Heart left ventricle (tissue), 16 donors: ENCODE results near the gene NUTM1. TPM values are rescaled to one million over a fixed set of nuclear protein-coding genes. Genes with fewer than 3 reads are reported as not detected.

Experiments used
- ATAC-seq, 4 donors: fragments of 200-7000 bp; cut with Tn5 transposase; one replicate each; pipeline ENCODE4 v1.9.1; 2020 to 2022; ENCODE audit warnings: moderate library complexity in 4 of 4, mild to moderate bottlenecking in 3 of 4, moderate number of reproducible peaks in 1 of 4
- DNase-seq, 5 donors: peaks; one replicate each; pipeline ENCODE4 v3.0.0-alpha.2; 2020
- H3K27ac ChIP-seq, 12 donors: fragments of 200-600 bp; sonication (generic) in 4 of 12; one replicate each; pipeline versions ENCODE4 v1.5.0 to v1.8.0; 2016 to 2022; ENCODE audit warnings: mild to moderate bottlenecking in 2 of 12
- H3K27me3 ChIP-seq, 9 donors: fragments of 200-600 bp; sonication (generic) in 2 of 9; one replicate each; pipeline versions ENCODE4 v1.5.1 to v1.8.0; 2016 to 2022; ENCODE audit warnings: mild to moderate bottlenecking in 3 of 9
- H3K36me3 ChIP-seq, 9 donors: fragments of 200-600 bp; sonication (generic) in 2 of 9; one replicate each; pipeline versions ENCODE4 v1.5.0 to v1.8.0; 2018 to 2022; ENCODE audit warnings: mild to moderate bottlenecking in 2 of 9
- H3K4me1 ChIP-seq, 12 donors: fragments of 200-600 bp; sonication (generic) in 4 of 12; one replicate each; pipeline versions ENCODE4 v1.5.0 to v1.8.0; 2016 to 2022; ENCODE audit warnings: mild to moderate bottlenecking in 3 of 12
- H3K4me3 ChIP-seq, 12 donors: fragments of 200-600 bp; sonication (generic) in 4 of 12; one replicate each; pipeline versions ENCODE4 v1.5.0 to v1.8.0; 2017 to 2022; ENCODE audit warnings: mild to moderate bottlenecking in 9 of 12, moderate library complexity in 4 of 12
- H3K9me3 ChIP-seq, 12 donors: fragments of 200-600 bp; sonication (generic) in 4 of 12; one replicate each; pipeline versions ENCODE4 v1.5.0 to v1.8.0; 2016 to 2022; ENCODE audit warnings: mild to moderate bottlenecking in 1 of 12
- CTCF ChIP-seq, 12 donors: fragments of 200-600 bp; sonication (generic) in 4 of 12; IDR thresholded peaks; one replicate each; pipeline versions ENCODE4 v1.5.0 to v1.8.0; 2018 to 2022; ENCODE audit warnings: antibody characterized with exemption in 12 of 12, mild to moderate bottlenecking in 5 of 12
- POLR2A ChIP-seq, 2 donors: fragments of 450-650 bp; IDR thresholded peaks; one replicate each; pipeline ENCODE4 v1.6.1; 2017; ENCODE audit warnings: antibody characterized with exemption in 2 of 2, mild to moderate bottlenecking in 2 of 2, moderate library complexity in 2 of 2
- WGBS, 4 donors: extraction: QIAGEN DNeasy Blood & Tissue Kit in 2 of 4; methylation state at CpG; one replicate each; pipeline versions ENCODE4 v1.1.5 to v1.1.7; 2013 to 2018; 5-methylcytosine and 5-hydroxymethylcytosine counted together
- intact Hi-C, 10 donors: fragments of 100-400 bp; cut with DNase I; formaldehyde crosslinking; loops; one replicate each; pipeline versions ENCODE4 v1.11.1 to v1.14.2; 2022
- polyA plus RNA-seq, 2 donors: library from polyadenylated mRNA; stranded (reverse); fragments of 200-250 nt; gene quantifications; one replicate each; pipeline ENCODE4 v1.2.3, GENCODE V29; 2013
- total RNA-seq, 9 donors: library from RNA; depleted of rRNA in 2 of 9; stranded (reverse); fragments of >200 nt in 2 of 9; fragmentation: NEBNext Ultra II Directional in 3 of 9; extraction: Animal tissue kit (Norgen Biotek cat#: 25700) in 3 of 9; gene quantifications; one replicate each; pipeline versions ENCODE4 v1.1.0 to v1.2.4, GENCODE V29; 2016 to 2023
- donor health status: ischemic (EF 13 %, LVEDD 7.1; RV severe dilation, severe dysfunction).
- donor health status: healthy with polysubstance abuse.
- donor health status: DM: no; HTN: yes; CAD: no.
- donor health status: DM: no; HTN: no; CAD: no.
- donor health status: ischemic (EF 25% LVEDD 6.9; RV normal size, moderate dysfunction).
- donor health status: ischemic (EF 25% LVEDD 5.7; RV mildly dilated, moderate dysfunction).
- donor health status: healthy.
- donor health status: DM: yes; HTN: yes; CAD: no.
- donor health status: ischemic (EF 35%, LVEDD 5.7; RV mildly dilated, moderate dysfunction).
- donor health status: nonischemic (EF 11% LVEDD 7.7; RV severe dilation, severe dysfunction).
- donor health status: DM: yes; HTN: yes; CAD: no.
- donor health status: PGD.
- donor health status: ischemic (EF 29% LVEDD 5.4; RV normal size, mild dysfunction).
- donor health status: nonischemic (EF 23%, LVEDD 6.1; RV moderate dilation, normal function).

Gene NUTM1
- total and polyA plus RNA-seq, 11 donors, result not detected

- WGBS, 4 donors, result 67 to 76% (median 73%) methylated on average over 15 to 16 of the region's 16 CpGs
- Histone ChIP-seq H3K4me1 (peaks cover 0 to 25% (median 15%) of the 10 kb centered on the region in 12 donors), H3K27me3 (no peaks in the 10 kb centered on the region), H3K27ac (peak overlapping the region in 11 of 12 donors; percentile 95 to 100 (median 99)), H3K36me3 (peaks cover 0 to 36% (median 34%) of the 10 kb centered on the region in 9 donors), H3K4me3 (peak overlapping the region in 9 of 12 donors; percentile 78 to 99 (median 90)), H3K9me3 (no peaks in the 10 kb centered on the region)
- TF ChIP-seq CTCF (IDR thresholded peaks at IDR 0.05) (no peak), POLR2A (IDR thresholded peaks at IDR 0.05) (no peak)
- ATAC-seq (peak; percentile 6 to 39 (median 21)), DNase-seq (peak in 4 of 5 donors; percentile 46 to 83 (median 64))
- intact Hi-C loops, result loop anchor here in 8 of 10 donors (5.0 to 10.0 kb wide), 8 partner anchors 48 to 300 kb away; partner anchors contain the start of genes EMC7 (in 4 of the 8), PGBD4 (in 4 of the 8) and GOLGA8B (in 1 of the 8)
These were observed 22.1 kb downstream of the NUTM1 start for GRCh38 chr15:34365091-34365825.

DNA sequence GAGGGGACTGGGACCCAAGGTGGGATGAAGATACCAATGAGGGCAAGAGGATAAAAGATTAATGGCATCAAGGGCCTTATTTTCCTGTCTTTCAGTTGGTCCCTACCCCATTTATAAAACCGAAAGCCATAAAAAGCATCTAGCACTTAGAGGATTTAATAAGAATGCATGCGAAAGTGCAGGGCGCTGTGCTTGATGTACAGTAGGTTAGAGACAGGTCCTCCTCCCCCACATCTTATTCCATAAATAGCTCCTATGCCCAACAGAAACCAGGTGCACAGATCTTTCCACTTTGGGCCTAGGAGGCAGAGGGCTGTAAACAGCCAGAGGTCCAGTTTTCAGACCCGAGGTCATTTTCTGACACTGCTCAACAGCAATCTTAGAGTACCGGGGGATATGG is 22.7 kb downstream of the NUTM1 start:
- Histone ChIP-seq H3K36me3 (peaks cover 0 to 31% (median 28%) of the 10 kb centered on the region in 9 donors), H3K9me3 (no peaks in the 10 kb centered on the region), H3K27ac (peak overlapping the region in 11 of 12 donors; percentile 95 to 100 (median 99)), H3K4me1 (peaks cover 0 to 25% (median 15%) of the 10 kb centered on the region in 12 donors), H3K27me3 (no peaks in the 10 kb centered on the region), H3K4me3 (peak overlapping the region in 11 of 12 donors; percentile 77 to 99 (median 90))
- DNase-seq (peak in 1 of 5 donors; percentile 8), ATAC-seq (peak; percentile 4 to 33 (median 16))
- 23 to 43% (median 29%) methylated on average over 4 to 5 of the region's 5 CpGs for WGBS, 4 donors
- TF ChIP-seq POLR2A (IDR thresholded peaks at IDR 0.05) (no peak), CTCF (IDR thresholded peaks at IDR 0.05) (no peak)
- intact Hi-C loops, result loop anchor here in 8 of 10 donors (1.0 to 10.0 kb wide), 10 partner anchors 23 to 301 kb away; partner anchors contain the start of genes EMC7 (in 4 of the 8), PGBD4 (in 4 of the 8), GOLGA8B (in 1 of the 8) and NOP10 (in 1 of the 8)

- WGBS, 4 donors, result 0 to 1% (median 0%) methylated on average over 35 to 37 of the region's 37 CpGs
- Histone ChIP-seq H3K4me3 (peak overlapping the region; percentile 62 to 99 (median 88)), H3K36me3 (peaks cover 0 to 24% (median 22%) of the 10 kb centered on the region in 9 donors), H3K27me3 (no peaks in the 10 kb centered on the region), H3K27ac (peak overlapping the region in 11 of 12 donors; percentile 95 to 100 (median 99)), H3K4me1 (peaks cover 0 to 25% (median 15%) of the 10 kb centered on the region in 12 donors), H3K9me3 (no peaks in the 10 kb centered on the region)
- intact Hi-C loops, result loop anchor here in 9 of 10 donors (1.0 to 10.0 kb wide), 12 partner anchors 23 to 302 kb away; partner anchors contain the start of genes EMC7 (in 5 of the 9), NOP10 (in 4 of the 9), NUTM1 (in 4 of the 9) and PGBD4 (in 4 of the 9)
- DNase-seq, result peak; percentile 69 to 85 (median 81)
- peak; percentile 39 to 73 (median 64) for ATAC-seq
- no peak for TF ChIP-seq POLR2A (IDR thresholded peaks at IDR 0.05)
- TF ChIP-seq CTCF (IDR thresholded peaks at IDR 0.05), result no peak
These were observed 23.4 kb downstream of the NUTM1 start for GRCh38 chr15:34366271-34367065.
